NT2/D1 (cell line): ENCODE data around the gene IRGM.
"Not testable (repeated sequence)": the region's sequence is repeated elsewhere in the genome, so short reads cannot be mapped to it uniquely, and the experiment has no call there.

Experiments
- YY1 ChIP-seq: IDR thresholded peaks from 2 replicates; pipeline ENCODE4 v1.6.1; 2011; ENCODE audit not compliant: insufficient read length, insufficient read depth
- ZNF274 ChIP-seq: IDR thresholded peaks from 2 replicates; pipeline ENCODE4 v1.6.1; 2011; ENCODE audit warnings: mild to moderate bottlenecking, low read depth, low read length

- not testable (repeated sequence) for TF ChIP-seq ZNF274, YY1
These were observed at the start of gene IRGM for GRCh38 chr5:150846308-150846653.
